DOHH2 (cell line): ENCODE measurements around the gene TM4SF18.

Experiments
- H3F3A ChIP-seq: fragments of 200-600 bp; sonication (generic), shearing (Covaris generic); 2 replicates; pipeline ENCODE4 v1.6.0; 2016; ENCODE audit warnings: antibody characterized with exemption, mild to moderate bottlenecking; ENCODE audit not compliant: control insufficient read depth, insufficient read depth
- H3K27ac ChIP-seq: fragments of 200-600 bp; sonication (generic); 2 replicates; pipeline ENCODE4 v1.5.1; 2014; ENCODE audit warnings: low read depth, mild to moderate bottlenecking, low read length, moderate library complexity
- H3K27me3 ChIP-seq: fragments of 200-600 bp; sonication (generic); 2 replicates; pipeline ENCODE4 v1.6.1; 2014; ENCODE audit warnings: mild to moderate bottlenecking, low read length, mixed read lengths; ENCODE audit not compliant: control insufficient read depth
- H3K36me3 ChIP-seq: fragments of 200-600 bp; sonication (generic); 2 replicates; pipeline ENCODE4 v1.6.1; 2014; ENCODE audit warnings: mild to moderate bottlenecking, low read length, moderate library complexity, mixed read lengths; ENCODE audit not compliant: control insufficient read depth
- H3K4me1 ChIP-seq: fragments of 200-600 bp; sonication (generic); 2 replicates; pipeline ENCODE4 v1.6.1; 2014; ENCODE audit warnings: mild to moderate bottlenecking, low read length, mixed read lengths; ENCODE audit not compliant: control insufficient read depth
- H3K4me2 ChIP-seq: fragments of 200-600 bp; sonication (generic); 2 replicates; pipeline ENCODE4 v1.6.0; 2014; ENCODE audit warnings: mild to moderate bottlenecking, low read length, moderate library complexity
- H3K4me3 ChIP-seq: fragments of 200-600 bp; sonication (generic); 2 replicates; pipeline ENCODE4 v1.5.1; 2014; ENCODE audit warnings: mild to moderate bottlenecking, low read length, mixed read lengths
- H3K79me2 ChIP-seq: fragments of 200-600 bp; sonication (generic); 2 replicates; pipeline ENCODE4 v1.6.1; 2014; ENCODE audit warnings: mild to moderate bottlenecking, low read length, mixed read lengths; ENCODE audit not compliant: control insufficient read depth
- H3K9me2 ChIP-seq: fragments of 200-600 bp; sonication (generic); replicated peaks from 2 replicates; pipeline ENCODE4 v1.6.1; 2014; ENCODE audit warnings: mild to moderate bottlenecking, low read length, mixed read lengths; ENCODE audit not compliant: control insufficient read depth
- H3K9me3 ChIP-seq: fragments of 200-600 bp; sonication (generic); 2 replicates; pipeline ENCODE4 v1.6.1; 2014; ENCODE audit warnings: antibody characterized with exemption, low read length, mixed read lengths; ENCODE audit not compliant: control insufficient read depth, insufficient read depth
- H4K20me1 ChIP-seq: fragments of 200-600 bp; sonication (generic); 2 replicates; pipeline ENCODE4 v1.6.0; 2014; ENCODE audit warnings: low read depth, mild to moderate bottlenecking, antibody characterized with exemption, low read length, moderate library complexity; ENCODE audit not compliant: control insufficient read depth, insufficient read depth
- EZH2phosphoT487 ChIP-seq: fragments of 200-600 bp; sonication (generic); IDR thresholded peaks from 2 replicates; pipeline ENCODE4 v1.6.1; 2017; ENCODE audit warnings: borderline replicate concordance, mild to moderate bottlenecking, antibody characterized with exemption, low read length, moderate library complexity, mixed read lengths
- TF ChIP-seq, protein P1 (sequence below): fragments of 200-600 bp; sonication (generic); IDR thresholded peaks from one replicate; pipeline ENCODE4 v1.5.1; 2014; ENCODE audit warnings: antibody characterized with exemption, mild to moderate bottlenecking, low read depth, low read length; ENCODE audit not compliant: poor library complexity, severe bottlenecking

The TM4SF18 gene

GRCh38 chr3:149352556-149352955, 19.1 kb upstream of the TM4SF18 start:
- no peaks in the 10 kb centered on the region for H3K79me2 ChIP-seq
- no peaks in the 10 kb centered on the region for H3K4me1 ChIP-seq
- no peaks in the 10 kb centered on the region for H3K9me3 ChIP-seq
- H3K9me2 ChIP-seq = no peaks in the 10 kb centered on the region
- H3K27me3 ChIP-seq = peaks cover 19% of the 10 kb centered on the region; the same call in 1 of the 2 replicates
- no peaks in the 10 kb centered on the region for H4K20me1 ChIP-seq
- TF ChIP-seq EZH2phosphoT487 = no peak
- TF ChIP-seq, protein P1, sequence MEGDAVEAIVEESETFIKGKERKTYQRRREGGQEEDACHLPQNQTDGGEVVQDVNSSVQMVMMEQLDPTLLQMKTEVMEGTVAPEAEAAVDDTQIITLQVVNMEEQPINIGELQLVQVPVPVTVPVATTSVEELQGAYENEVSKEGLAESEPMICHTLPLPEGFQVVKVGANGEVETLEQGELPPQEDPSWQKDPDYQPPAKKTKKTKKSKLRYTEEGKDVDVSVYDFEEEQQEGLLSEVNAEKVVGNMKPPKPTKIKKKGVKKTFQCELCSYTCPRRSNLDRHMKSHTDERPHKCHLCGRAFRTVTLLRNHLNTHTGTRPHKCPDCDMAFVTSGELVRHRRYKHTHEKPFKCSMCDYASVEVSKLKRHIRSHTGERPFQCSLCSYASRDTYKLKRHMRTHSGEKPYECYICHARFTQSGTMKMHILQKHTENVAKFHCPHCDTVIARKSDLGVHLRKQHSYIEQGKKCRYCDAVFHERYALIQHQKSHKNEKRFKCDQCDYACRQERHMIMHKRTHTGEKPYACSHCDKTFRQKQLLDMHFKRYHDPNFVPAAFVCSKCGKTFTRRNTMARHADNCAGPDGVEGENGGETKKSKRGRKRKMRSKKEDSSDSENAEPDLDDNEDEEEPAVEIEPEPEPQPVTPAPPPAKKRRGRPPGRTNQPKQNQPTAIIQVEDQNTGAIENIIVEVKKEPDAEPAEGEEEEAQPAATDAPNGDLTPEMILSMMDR = peak; percentile 77
- H3K4me3 ChIP-seq = no peak overlapping the region
- no peak overlapping the region for H3K4me2 ChIP-seq
- H3K36me3 ChIP-seq = no peaks in the 10 kb centered on the region
- H3K27ac ChIP-seq = no peak overlapping the region
- no peaks in the 10 kb centered on the region for H3F3A ChIP-seq

DNA sequence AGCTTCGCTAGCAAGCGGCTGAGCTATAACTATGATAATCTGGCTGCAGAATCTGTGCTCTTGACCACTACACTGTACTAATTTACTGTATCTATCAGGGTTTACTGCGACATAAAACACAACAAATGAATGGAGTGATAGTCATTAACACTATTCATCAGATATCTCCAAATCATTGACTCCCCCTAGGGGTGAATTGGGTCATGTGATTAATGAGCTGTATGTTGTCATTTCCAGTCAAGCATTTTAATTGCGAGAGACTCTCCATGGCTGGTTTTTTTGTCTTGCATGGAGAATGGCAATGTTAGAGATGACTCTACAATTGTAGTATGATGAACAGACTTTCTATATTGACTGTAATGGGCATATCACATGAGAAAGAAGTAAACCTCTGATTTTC, 10.5 kb upstream of the TM4SF18 start:
- no peak overlapping the region for H3K4me3 ChIP-seq
- no peaks in the 10 kb centered on the region for H3K79me2 ChIP-seq
- TF ChIP-seq, protein P1 = peak; percentile 52
- no peak for TF ChIP-seq EZH2phosphoT487

GRCh38 chr3:149342413-149343380, 9.3 kb upstream of the TM4SF18 start:
- H4K20me1 ChIP-seq = no peaks in the 10 kb centered on the region
- no peak overlapping the region for H3K4me2 ChIP-seq
- peaks cover 12% of the 10 kb centered on the region; the same call in 1 of the 2 replicates for H3K27me3 ChIP-seq
- no peak overlapping the region for H3K27ac ChIP-seq
- H3K9me2 ChIP-seq = no peaks in the 10 kb centered on the region
- H3K4me1 ChIP-seq = no peaks in the 10 kb centered on the region
- no peak overlapping the region for H3K4me3 ChIP-seq
- no peaks in the 10 kb centered on the region for H3K79me2 ChIP-seq
- no peaks in the 10 kb centered on the region for H3K9me3 ChIP-seq
- no peaks in the 10 kb centered on the region for H3K36me3 ChIP-seq
- H3F3A ChIP-seq = no peaks in the 10 kb centered on the region
- TF ChIP-seq EZH2phosphoT487 = no peak
- TF ChIP-seq, protein P1 = no peak

More for the DNA sequence above, 10.5 kb upstream of the TM4SF18 start:
- no peaks in the 10 kb centered on the region for H3K9me3 ChIP-seq
- H4K20me1 ChIP-seq = no peaks in the 10 kb centered on the region
- H3K4me1 ChIP-seq = no peaks in the 10 kb centered on the region
- no peak overlapping the region for H3K4me2 ChIP-seq
- H3K36me3 ChIP-seq = no peaks in the 10 kb centered on the region
- peaks cover 12% of the 10 kb centered on the region; the same call in 1 of the 2 replicates for H3K27me3 ChIP-seq
- H3F3A ChIP-seq = no peaks in the 10 kb centered on the region
- no peaks in the 10 kb centered on the region for H3K9me2 ChIP-seq
- no peak overlapping the region for H3K27ac ChIP-seq
